SH-SY5Y (cell line): ENCODE measurements around the gene TNC.

Experiments used
- GATA2 ChIP-seq: IDR thresholded peaks from 2 replicates; pipeline ENCODE4 v1.6.1; 2011; ENCODE audit warnings: mild to moderate bottlenecking, low read depth, low read length
- GATA3 ChIP-seq: IDR thresholded peaks from 2 replicates; pipeline ENCODE4 v1.6.1; 2011; ENCODE audit warnings: low read depth, mild to moderate bottlenecking, low read length, moderate library complexity

- no peak for TF ChIP-seq GATA3
- no peak for TF ChIP-seq GATA2
These were observed 28.6 kb upstream of the TNC start for GRCh38 chr9:115146581-115147021.
